Adrenal gland (tissue), 5 donors: Measurements from ENCODE around the gene MTMR8.

Experiments
- POLR2A ChIP-seq, 2 donors: fragments of 450-650 bp; IDR thresholded peaks; one replicate each; pipeline ENCODE4 v1.6.1; 2017; ENCODE audit warnings: antibody characterized with exemption in 2 of 2, mild to moderate bottlenecking in 2 of 2, moderate library complexity in 1 of 2
- TF ChIP-seq, protein P1 (sequence below), 6 experiments: fragments of 450-650 bp in 4 of 6; fragments of 200-600 bp in 2 of 6; sonication (generic) in 1 of 6; IDR thresholded peaks; 1 replicate in 5 of 6; 2 replicates in 1 of 6; pipeline versions ENCODE4 v1.5.1 to v1.8.0; 2016 to 2021; ENCODE audit warnings: antibody characterized with exemption in 6 of 6, mild to moderate bottlenecking in 2 of 6, moderate library complexity in 1 of 6
- donor health status: DM: no; HTN: no; CAD: no.

DNA sequence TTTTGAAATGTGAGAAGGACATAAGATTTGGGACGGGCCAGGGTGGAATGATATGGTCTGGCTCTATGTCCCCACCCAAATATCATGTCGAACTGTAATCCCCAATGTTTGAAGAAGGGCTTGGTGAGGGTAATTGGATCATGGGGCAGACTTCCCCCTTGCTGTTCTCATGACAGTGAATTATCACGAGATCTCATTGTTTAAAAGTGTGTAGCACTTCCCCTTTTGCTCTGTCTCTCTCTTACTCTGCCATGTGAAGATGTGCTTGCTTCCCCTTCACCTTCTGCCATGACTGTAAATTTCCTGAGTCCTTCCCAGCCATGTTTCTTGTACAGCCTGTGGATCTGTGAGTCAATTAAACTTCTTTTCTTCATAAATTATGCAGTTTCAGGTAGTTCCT, 17.5 kb downstream of the MTMR8 start:
- TF ChIP-seq, protein P1, sequence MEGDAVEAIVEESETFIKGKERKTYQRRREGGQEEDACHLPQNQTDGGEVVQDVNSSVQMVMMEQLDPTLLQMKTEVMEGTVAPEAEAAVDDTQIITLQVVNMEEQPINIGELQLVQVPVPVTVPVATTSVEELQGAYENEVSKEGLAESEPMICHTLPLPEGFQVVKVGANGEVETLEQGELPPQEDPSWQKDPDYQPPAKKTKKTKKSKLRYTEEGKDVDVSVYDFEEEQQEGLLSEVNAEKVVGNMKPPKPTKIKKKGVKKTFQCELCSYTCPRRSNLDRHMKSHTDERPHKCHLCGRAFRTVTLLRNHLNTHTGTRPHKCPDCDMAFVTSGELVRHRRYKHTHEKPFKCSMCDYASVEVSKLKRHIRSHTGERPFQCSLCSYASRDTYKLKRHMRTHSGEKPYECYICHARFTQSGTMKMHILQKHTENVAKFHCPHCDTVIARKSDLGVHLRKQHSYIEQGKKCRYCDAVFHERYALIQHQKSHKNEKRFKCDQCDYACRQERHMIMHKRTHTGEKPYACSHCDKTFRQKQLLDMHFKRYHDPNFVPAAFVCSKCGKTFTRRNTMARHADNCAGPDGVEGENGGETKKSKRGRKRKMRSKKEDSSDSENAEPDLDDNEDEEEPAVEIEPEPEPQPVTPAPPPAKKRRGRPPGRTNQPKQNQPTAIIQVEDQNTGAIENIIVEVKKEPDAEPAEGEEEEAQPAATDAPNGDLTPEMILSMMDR (IDR thresholded peaks at IDR 0.05): no peak
- no peak for TF ChIP-seq POLR2A (IDR thresholded peaks at IDR 0.05)
